Stimulated activated CD4-positive, alpha-beta T cell treated with anti-CD3 and anti-CD28 coated beads, Interleukin-2, amount 100 ng/mL, for 24 hours (primary cell): ENCODE measurements around the gene TUBGCP6.
"Not testable (repeated sequence)": the region's sequence is repeated elsewhere in the genome, so short reads cannot be mapped to it uniquely, and the experiment has no call there.

ENCODE experiments used
- DNase-seq, 2 donors: peaks; one replicate each; pipeline ENCODE4 v3.0.0-alpha.2; 2020

TUBGCP6 gene

DNA sequence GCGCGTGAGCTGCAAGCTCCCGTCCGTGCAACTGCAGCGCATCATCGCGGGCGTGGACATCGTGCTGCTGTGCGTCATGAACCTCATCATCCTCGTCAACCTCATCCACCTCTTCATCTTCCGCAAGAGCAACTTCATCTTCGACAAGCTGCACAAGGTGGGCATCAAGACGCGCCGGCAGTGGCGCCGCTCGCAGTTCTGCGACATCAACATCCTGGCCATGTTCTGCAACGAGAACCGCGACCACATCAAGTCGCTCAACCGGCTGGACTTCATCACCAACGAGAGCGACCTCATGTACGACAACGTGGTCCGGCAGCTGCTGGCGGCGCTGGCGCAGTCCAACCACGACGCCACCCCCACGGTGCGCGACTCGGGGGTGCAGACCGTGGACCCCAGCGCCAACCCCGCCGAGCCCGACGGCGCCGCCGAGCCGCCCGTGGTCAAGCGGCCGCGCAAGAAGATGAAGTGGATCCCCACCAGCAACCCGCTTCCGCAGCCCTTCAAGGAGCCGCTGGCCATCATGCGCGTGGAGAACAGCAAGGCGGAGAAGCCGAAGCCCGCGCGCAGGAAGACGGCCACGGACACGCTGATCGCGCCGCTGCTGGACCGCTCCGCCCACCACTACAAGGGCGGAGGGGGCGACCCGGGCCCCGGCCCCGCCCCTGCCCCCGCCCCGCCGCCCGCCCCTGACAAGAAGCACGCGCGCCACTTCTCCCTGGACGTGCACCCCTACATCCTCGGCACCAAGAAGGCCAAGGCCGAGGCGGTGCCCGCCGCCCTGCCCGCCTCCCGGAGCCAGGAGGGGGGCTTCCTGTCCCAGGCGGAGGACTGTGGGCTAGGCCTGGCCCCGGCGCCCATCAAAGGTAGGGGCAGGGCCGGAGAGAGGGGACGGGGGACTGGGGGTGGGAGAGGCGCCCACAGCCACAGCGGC, 67.0 kb downstream of the TUBGCP6 start:
- DNase-seq = no peak

DNA sequence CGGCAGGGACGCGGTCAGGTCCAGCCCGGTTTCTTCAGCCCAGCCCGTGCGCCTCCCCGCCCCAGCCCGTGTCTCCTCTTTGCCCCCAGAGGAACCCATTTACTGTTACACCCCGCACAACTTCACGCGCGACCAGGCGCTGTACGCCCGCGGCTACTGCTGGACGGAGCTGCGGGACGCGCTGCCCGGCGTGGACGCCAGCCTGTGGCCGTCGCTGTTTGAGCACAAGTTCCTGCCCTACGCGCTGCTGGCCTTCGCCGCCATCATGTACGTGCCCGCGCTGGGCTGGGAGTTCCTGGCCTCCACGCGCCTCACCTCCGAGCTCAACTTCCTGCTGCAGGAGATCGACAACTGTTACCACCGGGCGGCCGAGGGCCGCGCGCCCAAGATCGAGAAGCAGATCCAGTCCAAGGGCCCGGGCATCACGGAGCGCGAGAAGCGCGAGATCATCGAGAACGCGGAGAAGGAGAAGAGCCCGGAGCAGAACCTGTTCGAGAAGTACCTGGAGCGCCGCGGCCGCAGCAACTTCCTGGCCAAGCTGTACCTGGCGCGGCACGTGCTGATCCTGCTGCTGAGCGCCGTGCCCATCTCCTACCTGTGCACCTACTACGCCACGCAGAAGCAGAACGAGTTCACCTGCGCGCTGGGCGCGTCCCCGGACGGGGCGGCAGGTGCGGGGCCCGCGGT, 67.8 kb downstream of the TUBGCP6 start:
- no peak for DNase-seq

DNA sequence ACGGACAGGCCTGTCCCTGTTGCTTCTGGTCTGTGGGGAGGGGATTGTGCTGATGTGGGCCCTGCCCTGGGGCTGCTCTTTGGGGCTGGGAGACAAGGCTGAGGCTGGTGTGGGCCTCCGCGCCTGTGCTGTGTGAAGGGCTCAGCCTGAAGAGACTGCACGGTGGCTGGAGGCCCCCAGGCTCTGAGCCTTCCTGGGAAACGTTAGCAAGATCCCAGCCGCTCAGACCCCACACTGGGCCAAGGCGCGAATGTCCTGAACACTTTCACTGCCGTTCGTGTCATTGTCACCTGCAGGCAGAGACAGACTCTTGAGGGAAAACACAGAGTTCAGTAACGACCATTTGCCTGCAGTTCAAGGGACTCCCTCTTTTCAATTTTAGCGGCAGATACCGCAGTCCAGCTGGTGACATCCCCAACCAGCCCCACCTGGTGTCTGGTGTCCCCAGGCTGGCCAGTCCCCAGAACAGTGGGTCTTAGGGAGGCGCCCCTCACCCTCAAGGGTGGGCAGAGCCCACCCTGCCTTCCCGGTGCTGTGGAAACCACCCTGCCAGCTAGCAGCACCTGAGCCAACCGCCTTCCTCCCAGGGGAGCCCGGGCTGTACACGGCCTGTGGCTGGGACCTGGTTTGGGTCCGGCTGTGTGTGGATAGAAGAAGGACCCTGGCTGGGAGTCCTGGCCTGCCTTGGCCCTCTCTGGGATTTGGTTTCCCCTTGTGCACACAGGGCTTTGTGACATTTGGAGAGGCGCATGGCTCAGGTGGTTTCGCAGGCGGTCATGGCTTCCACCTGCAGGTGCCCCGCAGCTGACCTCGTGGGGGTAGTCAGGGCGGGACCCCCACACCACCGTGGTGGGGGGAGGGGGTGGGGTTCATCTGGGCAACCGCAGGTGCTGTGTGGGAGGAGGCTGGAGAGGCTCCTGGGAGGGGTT, 68.6 kb downstream of the TUBGCP6 start:
- no peak for DNase-seq

DNA sequence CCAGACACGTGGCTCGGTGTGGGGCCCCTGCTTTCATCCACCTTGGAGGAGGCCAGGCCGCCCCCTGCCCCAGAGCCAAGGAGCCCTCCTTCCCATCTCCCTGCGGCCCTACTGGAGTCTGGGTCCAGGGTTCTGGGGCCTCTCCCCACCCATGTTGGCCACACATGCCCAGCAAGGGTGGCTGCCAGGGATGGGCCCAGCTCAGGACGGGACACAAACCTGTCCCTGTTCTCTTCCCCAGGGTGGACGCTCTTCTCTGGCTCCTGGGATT, 69.7 kb downstream of the TUBGCP6 start:
- DNase-seq = no peak

DNA sequence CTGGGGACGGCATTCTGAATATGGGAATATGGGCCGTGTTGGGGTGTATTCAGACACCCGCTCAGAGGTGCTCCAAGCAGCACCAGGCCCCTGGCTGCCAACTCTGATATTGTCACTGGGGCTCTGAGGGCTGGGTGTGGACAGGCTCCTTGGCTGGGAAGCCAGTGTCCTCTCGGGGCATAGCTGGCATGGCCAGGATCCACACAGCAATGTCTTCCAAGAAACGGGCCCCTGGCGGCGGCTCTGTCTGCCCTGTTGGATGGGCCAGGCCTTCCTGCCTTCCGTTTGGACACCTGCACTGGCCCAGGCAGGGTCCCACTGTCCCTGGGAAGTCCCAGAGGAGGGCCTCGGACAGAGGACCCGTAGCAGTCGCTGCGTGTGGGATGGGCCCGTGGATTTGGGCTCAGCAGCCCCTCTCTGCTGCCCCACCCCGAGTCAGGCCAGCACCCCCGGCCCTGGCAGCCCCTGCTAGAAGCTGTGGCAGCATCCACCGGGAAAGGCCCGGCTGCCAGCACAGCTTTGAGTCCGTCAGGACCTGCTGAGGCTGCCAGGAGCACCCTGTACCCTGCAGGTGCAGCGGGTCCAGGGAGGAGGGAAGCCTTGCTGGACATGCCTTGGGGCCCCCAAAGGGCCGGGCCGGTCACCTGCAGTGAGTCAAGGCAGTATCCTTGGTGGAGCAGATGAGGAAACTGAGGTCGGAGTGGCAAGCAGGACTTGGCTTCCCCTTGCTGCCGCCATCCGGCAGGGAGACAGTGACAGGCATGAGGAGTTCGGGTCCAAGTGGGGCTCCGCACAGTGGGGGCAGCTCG, 70.2 kb downstream of the TUBGCP6 start:
- no peak for DNase-seq

DNA sequence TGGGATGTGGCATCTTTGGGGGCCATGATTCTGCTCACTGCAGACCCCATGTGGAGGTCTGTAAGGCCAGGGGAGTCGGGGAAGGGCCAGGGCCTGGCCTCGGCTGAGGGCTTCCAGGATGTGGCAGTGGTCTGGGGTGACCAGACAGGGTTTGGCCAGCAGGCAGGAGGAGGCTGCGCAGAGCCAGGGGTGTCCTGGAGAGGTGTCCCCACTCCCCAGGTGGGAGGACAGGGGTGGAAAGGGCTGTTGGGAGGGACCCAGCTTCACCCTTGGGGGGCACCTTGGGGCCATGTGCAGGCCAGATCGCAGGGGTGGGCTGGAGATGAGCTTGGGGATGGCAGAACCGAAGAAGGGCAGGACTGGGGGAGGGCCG, 70.9 kb downstream of the TUBGCP6 start:
- no peak for DNase-seq

DNA sequence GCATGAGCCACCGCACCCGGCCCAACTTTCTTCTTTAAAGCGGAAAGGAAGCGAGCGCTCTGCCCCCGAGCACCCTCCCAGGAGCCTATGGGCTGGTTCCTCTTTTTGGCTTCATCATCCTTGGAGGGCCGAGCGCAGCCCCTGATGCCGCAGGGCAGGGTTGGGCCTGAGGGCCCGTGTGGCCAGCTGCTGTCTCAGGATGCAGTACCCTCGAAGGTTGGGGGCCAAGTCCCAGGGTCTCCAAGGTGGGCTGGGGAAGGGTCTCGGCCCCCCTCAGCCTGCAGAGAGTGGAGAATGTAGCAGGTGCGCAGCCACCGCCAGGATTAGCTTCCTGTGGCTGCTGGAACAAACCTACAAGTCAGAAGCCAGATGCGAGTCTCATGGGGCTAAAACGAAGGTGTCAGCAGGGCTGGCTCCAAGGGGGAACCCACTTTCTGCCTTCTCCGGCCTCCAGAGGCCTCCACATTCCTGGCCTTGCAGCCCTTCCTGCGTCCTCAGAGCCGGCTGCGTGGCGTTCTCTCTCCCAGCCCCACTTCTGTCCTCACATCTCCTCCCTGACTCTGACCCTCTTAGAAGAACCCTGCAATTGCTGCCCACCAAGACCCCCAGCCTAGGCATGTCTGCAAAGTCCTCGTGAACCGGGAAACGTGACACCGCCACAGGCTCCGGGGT, 71.4 kb downstream of the TUBGCP6 start:
- DNase-seq = no peak

DNA sequence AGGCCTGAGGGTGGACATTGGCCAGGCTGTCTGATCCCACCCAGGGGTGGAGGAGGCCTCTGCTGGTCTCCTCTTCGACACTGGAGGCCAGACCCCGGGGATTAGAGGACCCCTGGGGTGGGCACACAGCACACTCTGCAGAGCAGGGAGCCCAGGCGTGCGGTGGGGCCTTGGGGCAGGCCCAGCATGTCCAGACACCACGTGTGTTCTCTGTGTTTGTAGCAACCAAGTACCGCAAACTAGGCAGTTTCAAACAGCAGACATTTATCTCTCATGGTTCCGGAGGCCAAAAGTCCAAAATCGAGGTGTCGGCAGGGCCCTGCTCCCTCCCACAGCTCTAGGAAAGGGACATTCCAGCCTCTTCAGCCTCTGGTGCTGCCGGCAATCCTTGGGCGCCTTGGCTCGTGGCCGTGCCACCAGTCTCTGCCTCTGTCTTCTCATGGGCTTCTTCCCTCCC, 72.8 kb downstream of the TUBGCP6 start:
- DNase-seq = no peak

DNA sequence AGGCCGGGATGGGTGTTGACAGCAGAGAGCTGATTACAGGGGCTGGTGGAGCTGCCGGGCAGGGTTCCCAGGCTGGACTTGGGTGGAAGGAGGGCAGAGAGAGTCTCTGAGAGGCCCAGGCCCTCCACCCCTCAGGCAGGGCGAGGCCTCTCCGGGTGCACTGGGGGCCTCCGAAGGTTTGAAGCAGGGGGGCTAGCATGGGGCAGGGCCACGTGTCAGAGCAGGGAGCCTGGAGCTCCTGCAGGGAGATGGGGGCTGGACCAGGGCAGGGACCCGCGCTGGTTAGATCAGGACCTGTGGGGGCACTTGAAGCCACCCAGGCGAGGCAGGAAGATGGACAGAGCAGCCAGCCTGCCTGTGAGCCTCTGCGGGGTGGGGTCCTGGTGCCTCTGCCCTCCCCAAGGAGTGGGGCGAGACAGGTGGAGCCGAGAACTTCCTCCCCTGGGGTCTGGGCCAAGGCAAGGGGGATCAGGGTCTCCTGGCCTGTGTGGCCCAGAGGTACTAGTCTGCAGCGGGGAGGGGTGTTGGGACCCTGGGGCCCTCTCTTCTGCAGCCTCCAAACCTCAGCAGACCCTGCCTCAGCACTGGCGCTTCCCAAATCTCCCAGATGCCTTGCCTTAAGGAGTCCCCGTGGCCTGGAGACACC, 73.4 kb downstream of the TUBGCP6 start:
- no peak for DNase-seq

DNA sequence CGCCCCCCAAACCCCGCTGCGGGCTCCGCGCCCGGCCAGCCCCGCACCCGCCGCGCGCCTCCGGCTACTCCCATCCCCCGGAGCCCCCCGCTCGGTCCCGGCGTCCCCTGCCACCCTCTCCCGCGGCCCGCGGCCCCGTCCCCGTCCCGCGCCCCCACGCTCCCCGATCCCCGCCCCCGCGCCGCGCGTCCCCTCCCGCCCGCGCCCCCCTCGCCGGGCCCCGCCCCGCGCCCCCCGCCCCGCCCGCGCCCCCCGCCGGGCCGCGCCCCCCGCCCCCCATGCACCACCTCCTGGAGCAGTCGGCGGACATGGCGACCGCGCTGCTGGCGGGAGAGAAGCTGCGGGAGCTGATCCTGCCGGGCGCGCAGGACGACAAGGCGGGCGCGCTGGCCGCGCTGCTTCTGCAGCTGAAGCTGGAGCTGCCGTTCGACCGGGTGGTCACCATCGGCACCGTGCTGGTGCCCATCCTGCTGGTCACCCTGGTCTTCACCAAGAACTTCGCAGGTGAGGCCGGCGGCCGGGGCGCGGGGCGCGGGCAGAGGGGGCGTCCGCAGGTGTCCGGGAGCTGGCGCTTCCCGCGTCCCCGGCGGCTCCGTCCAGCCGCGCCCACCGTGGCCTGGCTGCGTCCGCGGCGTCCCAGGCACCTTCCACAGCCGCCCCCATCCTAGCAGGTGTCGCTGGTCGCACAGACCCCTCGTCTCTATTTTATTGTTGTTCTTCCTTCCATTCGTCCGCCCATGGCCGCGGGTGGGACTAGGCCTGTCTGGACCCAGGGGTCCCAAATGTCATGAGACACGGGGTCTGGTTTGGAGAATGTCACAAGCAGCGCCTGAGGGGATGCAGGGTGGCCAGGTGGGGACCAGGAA, 74.1 kb downstream of the TUBGCP6 start, which contains the start of gene PANX2:
PANX2 (plus strand) TSS at position 279 of the 866 bp plus-strand sequence; CDS start at position 279, 0 bp downstream.
- DNase-seq = no peak

DNA sequence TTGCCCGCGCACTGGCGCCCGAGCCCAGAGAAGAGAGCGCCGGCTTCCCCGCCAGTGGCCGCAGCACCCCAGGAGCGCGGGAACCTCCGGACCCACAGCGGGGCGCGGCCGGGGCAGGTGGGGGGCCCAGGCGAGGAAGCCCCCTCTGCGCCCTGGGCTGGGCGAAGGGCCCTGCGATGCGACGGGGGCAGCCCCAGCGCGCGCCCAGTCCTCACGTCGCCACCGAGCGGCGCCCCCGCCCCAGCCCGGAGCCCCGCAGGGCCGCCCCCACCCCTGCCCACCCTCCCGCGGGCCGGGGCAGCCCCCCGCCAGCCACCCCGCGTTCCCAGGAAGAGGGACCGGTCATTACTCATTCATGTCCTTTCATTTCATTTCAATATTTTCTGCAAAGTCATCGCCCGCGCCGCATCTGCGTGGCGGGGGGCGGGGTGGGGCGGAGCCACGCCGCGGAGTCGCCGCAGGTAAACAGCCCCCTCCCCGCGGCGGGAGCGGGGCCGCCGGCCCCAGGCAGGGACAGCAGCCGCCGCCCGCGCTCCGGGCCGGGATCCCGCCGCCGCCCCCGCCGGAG, 75.0 kb downstream of the TUBGCP6 start:
- peak; percentile 69 to 71 for DNase-seq

DNA sequence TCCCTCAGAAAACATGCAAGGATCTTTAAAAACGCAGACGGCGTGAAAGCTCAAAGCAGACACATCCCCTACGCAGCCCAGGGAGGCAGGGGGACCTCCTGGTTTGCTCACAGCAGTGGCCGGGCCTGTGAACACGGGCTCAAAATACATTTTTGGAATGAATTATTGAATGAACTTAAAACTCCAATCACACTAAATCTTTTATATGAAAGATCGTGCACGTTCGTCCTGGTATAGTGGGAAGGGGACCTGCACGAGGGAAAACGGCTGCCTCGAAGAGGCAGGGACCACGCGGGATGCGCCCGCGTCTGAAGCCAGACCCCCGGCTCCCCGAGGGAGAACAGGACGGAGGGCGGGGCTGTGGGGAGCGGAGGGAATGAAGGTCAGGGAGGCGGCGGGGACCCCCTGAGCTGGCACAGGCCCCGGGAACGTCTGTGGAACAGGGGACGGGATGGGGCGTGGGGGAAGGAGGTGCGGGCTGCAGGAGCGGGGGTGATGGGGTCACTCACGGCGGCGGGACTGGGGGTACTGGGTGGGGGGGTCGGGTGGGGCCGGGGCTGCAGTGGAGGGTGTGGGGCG, 75.6 kb downstream of the TUBGCP6 start:
- DNase-seq = no peak

DNA sequence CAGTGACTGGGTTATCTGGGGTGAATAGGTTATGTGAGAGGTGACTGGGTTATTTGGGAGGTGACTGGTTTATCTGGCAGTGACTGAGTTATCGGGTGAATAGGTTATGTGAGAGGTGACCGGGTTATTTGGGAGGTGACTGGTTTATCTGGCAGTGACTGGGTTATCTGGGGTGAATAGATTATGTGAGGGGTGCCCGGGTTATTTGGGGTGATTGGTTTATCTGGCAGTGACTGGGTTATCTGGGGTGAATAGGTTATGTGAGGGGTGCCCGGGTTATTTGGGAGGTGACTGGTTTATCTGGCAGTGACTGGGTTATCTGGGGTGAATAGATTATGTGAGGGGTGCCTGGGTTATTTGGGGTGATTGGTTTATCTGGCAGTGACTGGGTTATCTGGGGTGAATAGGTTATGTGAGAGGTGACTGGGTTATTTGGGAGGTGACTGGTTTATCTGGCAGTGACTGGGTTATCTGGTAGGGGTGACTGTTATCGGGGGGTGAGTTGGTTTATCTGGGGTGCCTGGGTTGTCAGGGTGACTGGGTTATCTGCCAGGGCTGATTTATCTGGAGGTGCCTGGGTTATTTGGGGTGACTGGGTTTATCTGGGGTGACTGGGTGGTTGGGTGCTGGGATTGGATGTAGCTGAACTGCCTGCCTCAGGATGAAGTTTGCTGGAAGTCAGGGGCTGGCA, 76.2 kb downstream of the TUBGCP6 start:
- not testable (repeated sequence) for DNase-seq

DNA sequence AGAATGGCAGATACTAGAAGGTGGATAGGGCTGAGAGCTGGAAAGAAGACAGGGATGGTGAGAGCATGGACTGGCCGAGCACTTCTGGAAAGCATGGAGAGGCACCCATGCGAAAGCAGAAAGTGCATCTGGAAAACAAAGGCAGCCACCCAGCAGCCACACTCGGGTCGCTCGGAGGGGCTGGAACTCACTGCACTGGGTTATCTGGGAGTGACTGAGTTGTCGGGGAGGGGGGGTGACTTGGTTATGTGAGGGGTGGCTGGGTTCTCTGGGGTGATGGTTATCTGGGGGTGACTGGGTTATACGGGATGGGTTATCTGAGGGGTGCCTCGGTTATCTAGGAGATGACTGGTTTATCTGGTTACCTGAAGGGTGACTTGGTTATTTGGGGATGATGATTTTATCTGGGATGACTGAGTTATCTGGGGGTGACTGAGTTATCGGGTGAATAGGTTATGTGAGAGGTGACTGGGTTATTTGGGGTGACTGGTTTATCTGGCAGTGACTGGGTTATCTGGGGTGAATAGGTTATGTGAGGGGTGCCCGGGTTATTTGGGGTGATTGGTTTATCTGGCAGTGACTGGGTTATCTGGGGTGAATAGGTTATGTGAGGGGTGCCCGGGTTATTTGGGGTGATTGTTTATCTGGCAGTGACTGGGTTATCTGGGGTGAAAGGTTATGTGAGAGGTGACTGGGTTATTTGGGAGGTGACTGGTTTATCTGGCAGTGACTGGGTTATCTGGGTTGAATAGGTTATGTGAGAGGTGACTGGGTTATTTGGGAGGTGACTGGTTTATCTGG, 76.9 kb downstream of the TUBGCP6 start:
- no peak for DNase-seq
